H1 (cell line): ENCODE data around the gene HES1. TPM values are rescaled to one million over a fixed set of nuclear protein-coding genes. Genes with fewer than 3 reads are reported as not detected.

ENCODE experiments used
- CTCF ChIA-PET: fragments of 300-600 bp; sonication (Branson Sonifier 250); formaldehyde crosslinking; loops from one replicate; lab custom pipeline; 2021; ENCODE audit not compliant: partially characterized antibody; lab: Charles Lee
- POLR2A ChIA-PET: fragments of 300-600 bp; sonication (Branson Sonifier 250); formaldehyde crosslinking; loops from one replicate; lab custom pipeline; 2021; ENCODE audit warnings: inconsistent platforms; ENCODE audit not compliant: partially characterized antibody; lab: Charles Lee
- DNase-seq, 2 experiments: peaks; one replicate each; pipeline versions ENCODE4 v3.0.0 to v3.0.0-alpha.2; 2010 to 2022; ENCODE audit warnings: low spot score in 2 of 2, low read depth in 1 of 2, mixed read lengths in 1 of 2
- FAIRE-seq: peaks from 2 replicates; lab custom pipeline; 2011; peaks lifted over from hg19 to GRCh38; lab: Jason Lieb, UNC
- H2AFZ ChIP-seq: 2 replicates; pipeline ENCODE4 v1.8.1; 2012; ENCODE audit warnings: low read length, inconsistent platforms
- H2AK5ac ChIP-seq: 2 replicates; pipeline ENCODE4 v1.6.1; 2013; ENCODE audit warnings: low read depth, low read length
- H2BK120ac ChIP-seq: replicated peaks from 2 replicates; pipeline ENCODE3; 2013; ENCODE audit warnings: low read depth, low read length, inconsistent platforms
- H2BK12ac ChIP-seq: 2 replicates; pipeline ENCODE4 v1.6.1; 2013; ENCODE audit warnings: low read depth, low read length
- H2BK15ac ChIP-seq: 2 replicates; pipeline ENCODE4 v1.6.1; 2013; ENCODE audit warnings: low read length
- H2BK20ac ChIP-seq: 2 replicates; pipeline ENCODE4 v1.6.1; 2013; ENCODE audit warnings: low read length
- H2BK5ac ChIP-seq: 2 replicates; pipeline ENCODE4 v1.6.1; 2013; ENCODE audit warnings: low read depth, low read length
- H3K14ac ChIP-seq: 2 replicates; pipeline ENCODE4 v1.6.1; 2013; ENCODE audit warnings: inconsistent platforms; ENCODE audit not compliant: insufficient read length
- H3K18ac ChIP-seq: 2 replicates; pipeline ENCODE4 v1.6.1; 2013; ENCODE audit warnings: low read length; ENCODE audit errors: extremely low read depth
- H3K23ac ChIP-seq: 2 replicates; pipeline ENCODE4 v1.6.1; 2013; ENCODE audit warnings: inconsistent platforms; ENCODE audit not compliant: insufficient read length
- H3K23me2 ChIP-seq: 2 replicates; pipeline ENCODE4 v1.6.1; 2013; ENCODE audit warnings: low read depth, low read length
- H3K27ac ChIP-seq: 2 replicates; pipeline ENCODE4 v1.6.1; 2011; ENCODE audit warnings: low read depth, low read length, inconsistent platforms
- H3K27me3 ChIP-seq, 4 experiments: replicated peaks in 1 of 4; 1 replicate in 1 of 4; 2 replicates in 3 of 4; pipeline versions ENCODE4 v1.6.1 to v1.8.1; 2011 to 2013; ENCODE audit warnings: low read length in 3 of 4, mild to moderate bottlenecking in 3 of 4, inconsistent platforms in 2 of 4, mixed read lengths in 2 of 4, moderate library complexity in 1 of 4; ENCODE audit not compliant: control insufficient read depth in 3 of 4, insufficient read depth in 3 of 4; ENCODE audit errors: extremely low read depth in 1 of 4
- H3K36me3 ChIP-seq, 4 experiments: 2 replicates each; pipeline versions ENCODE4 v1.6.1 to v1.8.1; 2011 to 2013; ENCODE audit warnings: mild to moderate bottlenecking in 4 of 4, low read length in 3 of 4, moderate library complexity in 2 of 4, control low read depth in 1 of 4, inconsistent platforms in 1 of 4; ENCODE audit not compliant: insufficient read depth in 4 of 4, control insufficient read depth in 2 of 4
- H3K4ac ChIP-seq: replicated peaks from 2 replicates; pipeline ENCODE3; 2013; ENCODE audit warnings: low read length, low read depth, mixed read lengths, inconsistent platforms; ENCODE audit not compliant: insufficient read length
- H3K4me1 ChIP-seq, 4 experiments: replicated peaks in 1 of 4; 1 replicate in 1 of 4; 2 replicates in 3 of 4; pipeline versions ENCODE4 v1.6.1 to v1.8.1; 2011 to 2013; ENCODE audit warnings: low read length in 3 of 4, inconsistent platforms in 2 of 4, mixed read lengths in 1 of 4; ENCODE audit not compliant: insufficient read depth in 4 of 4, control insufficient read depth in 3 of 4
- H3K4me2 ChIP-seq, 2 experiments: 2 replicates each; pipeline versions ENCODE4 v1.6.1 to v1.8.1; 2011 to 2013; ENCODE audit warnings: low read depth in 2 of 2, low read length in 2 of 2, control low read depth in 1 of 2, inconsistent platforms in 1 of 2, mild to moderate bottlenecking in 1 of 2; ENCODE audit not compliant: insufficient read depth in 1 of 2
- H3K4me3 ChIP-seq, 4 experiments: fragments of 200-600, 300-600 bp in 1 of 4; sonication (generic), shearing (Covaris generic), sonication (Bioruptor Twin) in 1 of 4; 2 replicates each; pipeline versions ENCODE4 v1.5.1 to v1.8.1; 2011 to 2016; ENCODE audit warnings: low read length in 4 of 4, low read depth in 3 of 4, control low read depth in 2 of 4, inconsistent platforms in 2 of 4, mild to moderate bottlenecking in 2 of 4, mixed read lengths in 1 of 4, moderate library complexity in 1 of 4; ENCODE audit not compliant: insufficient read depth in 2 of 4; ENCODE audit errors: extremely low read depth in 1 of 4
- H3K56ac ChIP-seq: replicated peaks from 2 replicates; pipeline ENCODE3; 2013; ENCODE audit warnings: low read depth, mild to moderate bottlenecking, mixed read lengths, low read length, inconsistent platforms; ENCODE audit not compliant: insufficient read length
- H3K79me1 ChIP-seq: 2 replicates; pipeline ENCODE4 v1.6.1; 2013; ENCODE audit warnings: low read depth, low read length, control low read depth
- H3K79me2 ChIP-seq, 2 experiments: 2 replicates each; pipeline versions ENCODE4 v1.6.1 to v1.8.1; 2012 to 2013; ENCODE audit warnings: low read length in 2 of 2, mild to moderate bottlenecking in 2 of 2, inconsistent platforms in 1 of 2; ENCODE audit not compliant: insufficient read depth in 2 of 2, control insufficient read depth in 1 of 2
- H3K9ac ChIP-seq, 4 experiments: replicated peaks in 1 of 4; 1 replicate in 1 of 4; 2 replicates in 3 of 4; pipeline versions ENCODE4 v1.6.1 to v1.8.1; 2011 to 2013; ENCODE audit warnings: low read depth in 3 of 4, low read length in 3 of 4, control low read depth in 2 of 4, mild to moderate bottlenecking in 2 of 4, moderate library complexity in 2 of 4, inconsistent platforms in 1 of 4; ENCODE audit errors: extremely low read depth in 1 of 4
- H3K9me3 ChIP-seq, 2 experiments: 2 replicates each; pipeline versions ENCODE4 v1.6.1 to v1.8.1; 2012 to 2013; ENCODE audit warnings: mild to moderate bottlenecking in 2 of 2, moderate library complexity in 2 of 2, control low read depth in 1 of 2, inconsistent platforms in 1 of 2, low read depth in 1 of 2, low read length in 1 of 2, mixed read lengths in 1 of 2; ENCODE audit not compliant: insufficient read depth in 2 of 2
- H4K20me1 ChIP-seq, 2 experiments: replicated peaks in 1 of 2; 2 replicates each; pipeline versions ENCODE3 to v1.8.1; 2011 to 2013; ENCODE audit warnings: inconsistent platforms in 2 of 2, low read length in 2 of 2, mild to moderate bottlenecking in 1 of 2; ENCODE audit not compliant: insufficient read depth in 2 of 2, control insufficient read depth in 1 of 2
- H4K5ac ChIP-seq: 2 replicates; pipeline ENCODE4 v1.6.1; 2013; ENCODE audit warnings: low read length, low read depth, mixed read lengths, inconsistent platforms; ENCODE audit not compliant: insufficient read length
- H4K8ac ChIP-seq: 2 replicates; pipeline ENCODE4 v1.8.0; 2013; ENCODE audit warnings: mild to moderate bottlenecking, moderate library complexity, low read length, inconsistent platforms; ENCODE audit not compliant: insufficient read depth; ENCODE audit errors: extremely low read depth
- H4K91ac ChIP-seq: replicated peaks from 2 replicates; pipeline ENCODE3; 2013; ENCODE audit warnings: low read length, mixed read lengths, inconsistent platforms; ENCODE audit not compliant: insufficient read length
- ATF2 ChIP-seq: IDR thresholded peaks from 2 replicates; pipeline ENCODE4 v1.6.1; 2012; ENCODE audit warnings: low read length, inconsistent platforms
- SIN3A ChIP-seq, 2 experiments: IDR thresholded peaks in 1 of 2; conservative IDR thresholded peaks in 1 of 2; 2 replicates each; pipeline ENCODE4 v1.6.1; 2011 to 2012; ENCODE audit warnings: low read length in 2 of 2, improper control_type of control experiment in 1 of 2, low read depth in 1 of 2, mild to moderate bottlenecking in 1 of 2
- SP1 ChIP-seq: IDR thresholded peaks from 2 replicates; pipeline ENCODE4 v1.6.1; 2011; ENCODE audit warnings: low read depth, low read length
- ZNF274 ChIP-seq: IDR thresholded peaks from 2 replicates; pipeline ENCODE4 v1.7.0; 2012; ENCODE audit warnings: low read length, borderline replicate concordance; ENCODE audit errors: extremely low read depth
- WGBS, 2 experiments: shearing (Covaris generic) in 1 of 2; methylation state at CpG; one replicate each; pipeline versions ENCODE4 v1.1.6 to v1.1.7; 2013 to 2015; ENCODE audit warnings: low lambda C conversion rate in 2 of 2, mixed read lengths in 2 of 2, inconsistent platforms in 1 of 2, low coverage in 1 of 2, missing lambda C conversion rate in 1 of 2; ENCODE audit not compliant: insufficient replicate concordance in 2 of 2, insufficient coverage in 1 of 2, insufficient read length in 1 of 2; ENCODE audit errors: extremely low coverage in 1 of 2, missing lambda C conversion rate in 1 of 2; 5-methylcytosine and 5-hydroxymethylcytosine counted together
- long read RNA-seq, 2 experiments: library from RNA in 1 of 2; library from capped mRNA in 1 of 2; stranded (forward); transcript quantifications; one replicate each; pipeline ENCODE4 v2.0.0, GENCODE V29; 2021; ENCODE audit warnings: inconsistent platforms in 1 of 2
- polyA minus RNA-seq, 3 experiments: library from RNA; depleted of rRNA, polyadenylated mRNA; stranded (reverse); fragments of >200 nt; gene quantifications; 1 replicate in 2 of 3; 2 replicates in 1 of 3; pipeline ENCODE4 v1.2.3, GENCODE V29; 2011
- polyA plus RNA-seq, 7 experiments: library from polyadenylated mRNA; depleted of rRNA in 3 of 7; stranded (reverse) in 5 of 7; unstranded in 2 of 7; fragments of >200 nt in 5 of 7; fragments of 200-250 nt in 2 of 7; gene quantifications; 1 replicate in 5 of 7; 2 replicates in 1 of 7; 4 replicates in 1 of 7; pipeline versions ENCODE4 v1.2.1 to v1.2.3, GENCODE V29; 2011 to 2013; ENCODE audit warnings: missing spikeins in 2 of 7, mixed read lengths in 2 of 7
- total RNA-seq: library from RNA; stranded (reverse); fragmentation: NEBNext Ultra II Directional; extraction: Animal tissue kit (Norgen Biotek cat#: 25700); gene quantifications from 2 replicates; pipeline ENCODE4 v1.2.1, GENCODE V29; 2021

HES1 gene, protein sequence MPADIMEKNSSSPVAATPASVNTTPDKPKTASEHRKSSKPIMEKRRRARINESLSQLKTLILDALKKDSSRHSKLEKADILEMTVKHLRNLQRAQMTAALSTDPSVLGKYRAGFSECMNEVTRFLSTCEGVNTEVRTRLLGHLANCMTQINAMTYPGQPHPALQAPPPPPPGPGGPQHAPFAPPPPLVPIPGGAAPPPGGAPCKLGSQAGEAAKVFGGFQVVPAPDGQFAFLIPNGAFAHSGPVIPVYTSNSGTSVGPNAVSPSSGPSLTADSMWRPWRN
- total RNA-seq (12.2 and 12.9 TPM in 2 replicates), polyA plus RNA-seq (2011; rRNA removed) (7.9 and 9.9 TPM in 2 replicates), polyA minus RNA-seq (2011; rRNA and poly(A)+ RNA removed) (4.8 and 5.7 TPM in 2 replicates)
- polyA plus RNA-seq (2011; cell fraction: cytosol; rRNA removed): 8.8 TPM
- polyA plus RNA-seq (2011; cell fraction: nucleus; rRNA removed): 12.0 TPM
- 9.3 to 13.8 TPM (median 11.0 TPM) in 4 replicates for polyA plus RNA-seq (2012, experiment 1 of 2)
- polyA plus RNA-seq (2012, experiment 2 of 2): 14.2 TPM
- 16.5 TPM for polyA plus RNA-seq (2013, experiment 1 of 2)
- polyA plus RNA-seq (2013, experiment 2 of 2): 15.9 TPM
- 17.6 TPM for polyA minus RNA-seq (2011; cell fraction: cytosol; rRNA and poly(A)+ RNA removed)
- 18.8 TPM for polyA minus RNA-seq (2011; cell fraction: nucleus; rRNA and poly(A)+ RNA removed)
- long read RNA-seq, experiment 1, transcript HES1-201 (4 exons, 1,578 nt): major isoform, 6 of 15 reads
- long read RNA-seq, experiment 1, partial matches to known transcripts: 8 of 15 reads
- long read RNA-seq, experiment 1, other reads (novel, unspliced or antisense): 1 of 15 reads
- long read RNA-seq, experiment 2: 0 reads

DNA sequence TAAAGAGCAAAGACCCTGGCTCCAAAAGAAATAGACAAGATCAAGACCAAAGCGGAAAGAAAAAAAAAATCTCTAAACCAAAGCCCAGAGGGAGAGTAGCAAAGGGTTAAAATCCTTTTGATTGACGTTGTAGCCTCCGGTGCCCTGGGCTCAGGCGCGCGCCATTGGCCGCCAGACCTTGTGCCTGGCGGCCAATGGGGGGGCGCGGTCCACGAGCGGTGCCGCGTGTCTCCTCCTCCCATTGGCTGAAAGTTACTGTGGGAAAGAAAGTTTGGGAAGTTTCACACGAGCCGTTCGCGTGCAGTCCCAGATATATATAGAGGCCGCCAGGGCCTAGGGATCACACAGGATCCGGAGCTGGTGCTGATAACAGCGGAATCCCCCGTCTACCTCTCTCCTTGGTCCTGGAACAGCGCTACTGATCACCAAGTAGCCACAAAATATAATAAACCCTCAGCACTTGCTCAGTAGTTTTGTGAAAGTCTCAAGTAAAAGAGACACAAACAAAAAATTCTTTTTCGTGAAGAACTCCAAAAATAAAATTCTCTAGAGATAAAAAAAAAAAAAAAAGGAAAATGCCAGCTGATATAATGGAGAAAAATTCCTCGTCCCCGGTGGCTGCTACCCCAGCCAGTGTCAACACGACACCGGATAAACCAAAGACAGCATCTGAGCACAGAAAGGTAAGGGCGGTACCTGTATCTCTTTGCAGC, at the start of gene HES1:
TSS of gene HES1 (plus strand) at position 343 of the 713 bp plus-strand sequence. CDS start at position 576, 233 bp downstream.
- no peak within 1 kb of the TSS for H2BK15ac ChIP-seq
- H3K79me1 ChIP-seq: no peaks in the 10 kb centered on the region
- DNase-seq (peak; percentile 87 to 91), FAIRE-seq (no peak)
- no peaks in the 10 kb centered on the region for H3K9me3 ChIP-seq
- H4K5ac ChIP-seq: peak within 1 kb of the TSS; percentile 14
- WGBS, 2 experiments: 1% methylated on average over 29 of the region's 29 CpGs; no CpG with 5 or more reads in 1 of the 2 experiments
- H3K4me1 ChIP-seq: peaks cover 28 to 46% (median 28%) of the 10 kb centered on the region in 4 experiments
- peaks cover 0 to 7% (median 2%) of the 10 kb centered on the region in 4 experiments; a peak in 2 of 8 replicates for H3K36me3 ChIP-seq
- H3K14ac ChIP-seq: no peak within 1 kb of the TSS
- ChIA-PET POLR2A (interaction anchor here (0.6 to 4.1 kb wide), 15 partner anchors 21 to 356 kb away, joined by 3 to 19 read pairs (median 4); no protein-coding TSS in a partner anchor), CTCF (interaction anchor here (0.5 to 4.8 kb wide), 15 partner anchors 31 to 506 kb away, joined by 3 to 20 read pairs (median 3); no protein-coding TSS in a partner anchor)
- H3K79me2 ChIP-seq: peaks cover 0 to 15% of the 10 kb centered on the region in 2 experiments; a peak in 2 of 4 replicates
- peak within 1 kb of the TSS; percentile 86 to 96 for H3K4me2 ChIP-seq
- H3K23me2 ChIP-seq: peaks cover 15% of the 10 kb centered on the region; the same call in 1 of the 2 replicates
- peaks cover 0 to 7% of the 10 kb centered on the region in 2 experiments for H4K20me1 ChIP-seq
- H2AK5ac ChIP-seq: no peak within 1 kb of the TSS
- H2BK5ac ChIP-seq: peak within 1 kb of the TSS; percentile 71; the same call in 1 of the 2 replicates
- no peak within 1 kb of the TSS for H3K23ac ChIP-seq
- no peak within 1 kb of the TSS for H3K56ac ChIP-seq
- H4K8ac ChIP-seq: peak within 1 kb of the TSS; percentile 83; the same call in 1 of the 2 replicates
- H3K4me3 ChIP-seq: peak within 1 kb of the TSS; percentile 55 to 73 (median 62)
- peaks cover 0 to 24% (median 11%) of the 10 kb centered on the region in 4 experiments; a peak in 3 of 7 replicates for H3K27me3 ChIP-seq
- H3K4ac ChIP-seq: no peak within 1 kb of the TSS
- no peak within 1 kb of the TSS for H2BK120ac ChIP-seq
- peak within 1 kb of the TSS; percentile 83 for H4K91ac ChIP-seq
- H3K27ac ChIP-seq: no peak within 1 kb of the TSS
- H3K9ac ChIP-seq: peak within 1 kb of the TSS in 2 of 4 experiments; percentile 39 to 52; a peak in 3 of 7 replicates
- peak within 1 kb of the TSS; percentile 90; the same call in 1 of the 2 replicates for H2BK12ac ChIP-seq
- H3K18ac ChIP-seq: peak within 1 kb of the TSS; percentile 95; the same call in 1 of the 2 replicates
- no peak within 1 kb of the TSS for H2BK20ac ChIP-seq
- H2AFZ ChIP-seq: no peak within 1 kb of the TSS
- TF ChIP-seq ZNF274 (no peak), ATF2 (peak; percentile 48; the same call in 1 of the 2 replicates), SIN3A (conservative IDR thresholded peaks at IDR 0.05 in 1 of 2, IDR thresholded peaks at IDR 0.05 in 1 of 2; ENCODE audit: low read depth in 1 of 2, low read length in 2 of 2) (peak; percentile 94 to 95), SP1 (peak; percentile 71; the same call in 1 of the 2 replicates)
